HG03097 (cell line): ENCODE results near the gene BAIAP3.

Experiments used
- ATAC-seq: cut with Tn5 transposase; IDR thresholded peaks from one replicate; pipeline ENCODE4 v1.9.1; 2021; ENCODE audit not compliant: unreplicated experiment, low FRiP score

Gene BAIAP3

DNA sequence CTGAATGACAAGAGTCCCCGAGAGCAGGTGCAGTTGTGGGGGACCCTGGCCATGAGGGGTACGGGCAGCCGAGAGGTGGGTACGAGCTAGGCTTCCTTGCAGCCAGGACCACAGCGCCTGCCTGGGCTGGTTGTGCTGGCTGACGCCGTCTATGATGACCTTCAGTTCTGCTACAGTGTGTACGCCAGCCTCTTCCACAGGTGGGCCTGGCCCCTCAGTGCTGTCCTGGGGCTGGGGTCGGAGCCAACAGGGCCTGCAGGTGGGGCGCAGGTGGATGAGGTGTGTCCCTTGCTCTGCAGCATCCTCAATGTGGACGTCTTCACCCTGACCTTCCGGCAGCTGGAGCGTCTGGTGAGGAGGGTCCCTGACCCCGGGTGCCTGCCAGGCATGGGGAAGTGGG lies 11.1 kb downstream of the BAIAP3 start:
- no peak for ATAC-seq

- no peak for ATAC-seq
Measured at GRCh38 chr16:1345087-1345486, 11.6 kb downstream of the BAIAP3 start.

- no peak for ATAC-seq
Measured at GRCh38 chr16:1345651-1346421, 12.4 kb downstream of the BAIAP3 start.

GRCh38 chr16:1346422-1347285 lies 13.2 kb downstream of the BAIAP3 start:
- no peak for ATAC-seq

- ATAC-seq, result no peak
Measured at GRCh38 chr16:1347286-1347855, 13.9 kb downstream of the BAIAP3 start.

DNA sequence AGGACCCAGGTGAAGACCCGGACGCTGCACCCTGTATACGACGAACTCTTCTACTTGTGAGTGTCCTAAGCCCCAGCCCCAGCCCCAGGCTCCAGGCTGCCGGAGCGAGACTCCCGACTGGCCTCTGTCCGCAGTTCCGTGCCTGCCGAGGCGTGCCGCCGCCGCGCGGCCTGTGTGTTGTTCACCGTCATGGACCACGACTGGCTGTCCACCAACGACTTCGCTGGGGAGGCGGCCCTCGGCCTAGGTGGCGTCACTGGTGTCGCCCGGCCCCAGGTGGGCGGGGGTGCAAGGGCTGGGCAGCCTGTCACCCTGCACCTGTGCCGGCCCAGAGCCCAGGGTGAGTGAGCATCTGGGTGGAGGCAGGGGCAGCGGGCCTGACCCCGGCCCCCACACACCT lies 14.5 kb downstream of the BAIAP3 start:
- ATAC-seq, result no peak

DNA sequence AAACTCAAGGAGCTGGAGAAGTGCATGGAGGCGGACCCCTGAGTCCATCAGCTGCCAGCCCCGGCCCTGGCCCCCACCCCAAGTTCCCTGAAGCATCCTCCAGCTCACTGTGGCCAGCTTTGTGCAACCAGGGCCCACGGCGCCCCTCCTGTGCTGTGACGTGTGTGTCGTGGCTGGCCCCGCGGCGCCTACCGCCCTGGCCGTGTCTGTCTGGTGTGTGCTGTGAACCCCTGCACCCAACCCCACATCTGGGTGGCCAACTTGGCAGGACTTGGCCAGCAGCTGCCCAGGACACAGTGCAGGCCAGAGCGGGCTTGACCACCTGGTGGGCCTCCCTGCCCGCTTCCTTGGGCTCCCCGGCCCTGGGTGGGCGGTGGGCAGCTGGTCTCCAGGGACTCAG lies 15.0 kb downstream of the BAIAP3 start:
- ATAC-seq, result no peak

GRCh38 chr16:1348926-1349325 lies 15.5 kb downstream of the BAIAP3 start:
- no peak for ATAC-seq

DNA sequence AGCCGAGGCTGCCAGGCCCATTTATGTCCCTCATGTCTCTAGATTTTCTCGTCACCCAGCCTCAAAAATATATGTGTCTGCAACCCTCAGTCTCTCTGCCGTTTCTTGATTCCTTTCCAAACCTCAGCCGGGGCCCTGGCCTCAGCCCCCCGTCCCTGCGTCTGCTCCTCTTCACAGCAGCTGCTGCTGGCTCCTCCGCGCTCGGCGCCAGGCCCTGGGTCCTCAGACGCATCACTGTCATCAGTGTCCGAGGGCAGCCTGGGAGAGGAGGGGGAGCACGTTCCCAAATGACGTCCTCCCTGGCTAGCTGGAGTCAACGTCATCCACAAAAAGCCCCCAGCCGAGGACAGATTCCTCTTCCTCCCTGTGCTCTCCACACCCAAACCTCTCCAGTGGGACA lies 15.9 kb downstream of the BAIAP3 start:
- ATAC-seq, result no peak

GRCh38 chr16:1349951-1350350 lies 16.5 kb downstream of the BAIAP3 start:
- ATAC-seq, result no peak

DNA sequence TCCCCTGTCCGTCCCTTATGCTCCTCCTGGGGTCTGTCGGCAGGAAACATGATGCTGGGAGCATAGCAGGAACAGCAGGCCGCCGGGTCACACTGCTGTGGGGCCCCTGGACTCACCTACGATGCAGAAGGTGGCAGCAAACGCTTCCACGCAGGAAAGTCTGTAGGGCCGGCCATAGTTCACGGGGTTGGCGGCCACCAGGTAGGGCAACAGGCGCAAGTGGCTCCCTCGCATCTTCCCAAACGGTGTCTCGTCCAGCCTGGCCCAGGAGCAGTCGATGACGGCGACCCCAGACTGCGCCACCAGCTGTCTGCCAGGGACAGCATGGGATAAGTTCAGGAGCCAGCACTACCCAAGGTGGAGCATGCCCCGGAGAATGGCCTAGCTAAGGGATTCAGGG lies 17.2 kb downstream of the BAIAP3 start:
- no peak for ATAC-seq

DNA sequence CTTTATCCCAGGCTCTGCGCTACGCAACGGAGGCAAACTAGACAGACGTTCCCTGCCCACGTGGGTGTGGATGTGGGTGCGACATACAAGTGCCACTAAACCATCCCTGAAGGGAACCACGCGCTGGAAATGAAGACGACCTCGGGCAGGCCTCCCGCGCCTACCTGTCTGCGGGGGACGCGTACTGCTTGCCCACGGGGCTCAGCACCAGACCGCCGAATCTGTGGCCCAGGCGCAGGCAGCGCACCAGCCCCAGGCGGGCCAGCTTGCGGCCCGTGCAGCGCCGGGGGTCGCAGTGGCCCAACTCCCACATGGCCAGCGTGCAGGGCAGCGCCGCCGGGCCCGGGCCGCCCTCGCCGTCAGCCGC lies 17.8 kb downstream of the BAIAP3 start:
- ATAC-seq, result peak; percentile 7

GRCh38 chr16:1351582-1352362 lies 18.3 kb downstream of the BAIAP3 start, which contains the start of the genes GNPTG and TSR3:
Gene GNPTG, plus strand, starts transcription at chr16:1351931. Its CDS starts 35 bp downstream, at chr16:1351966.
Gene TSR3, minus strand, starts transcription at chr16:1351878. Its CDS starts 74 bp downstream, at chr16:1351804.
- ATAC-seq, result peak; percentile 50

GRCh38 chr16:1354815-1355540 lies 21.5 kb downstream of the BAIAP3 start:
- ATAC-seq, result no peak

GRCh38 chr16:1355591-1355990 lies 22.1 kb downstream of the BAIAP3 start:
- ATAC-seq, result no peak

DNA sequence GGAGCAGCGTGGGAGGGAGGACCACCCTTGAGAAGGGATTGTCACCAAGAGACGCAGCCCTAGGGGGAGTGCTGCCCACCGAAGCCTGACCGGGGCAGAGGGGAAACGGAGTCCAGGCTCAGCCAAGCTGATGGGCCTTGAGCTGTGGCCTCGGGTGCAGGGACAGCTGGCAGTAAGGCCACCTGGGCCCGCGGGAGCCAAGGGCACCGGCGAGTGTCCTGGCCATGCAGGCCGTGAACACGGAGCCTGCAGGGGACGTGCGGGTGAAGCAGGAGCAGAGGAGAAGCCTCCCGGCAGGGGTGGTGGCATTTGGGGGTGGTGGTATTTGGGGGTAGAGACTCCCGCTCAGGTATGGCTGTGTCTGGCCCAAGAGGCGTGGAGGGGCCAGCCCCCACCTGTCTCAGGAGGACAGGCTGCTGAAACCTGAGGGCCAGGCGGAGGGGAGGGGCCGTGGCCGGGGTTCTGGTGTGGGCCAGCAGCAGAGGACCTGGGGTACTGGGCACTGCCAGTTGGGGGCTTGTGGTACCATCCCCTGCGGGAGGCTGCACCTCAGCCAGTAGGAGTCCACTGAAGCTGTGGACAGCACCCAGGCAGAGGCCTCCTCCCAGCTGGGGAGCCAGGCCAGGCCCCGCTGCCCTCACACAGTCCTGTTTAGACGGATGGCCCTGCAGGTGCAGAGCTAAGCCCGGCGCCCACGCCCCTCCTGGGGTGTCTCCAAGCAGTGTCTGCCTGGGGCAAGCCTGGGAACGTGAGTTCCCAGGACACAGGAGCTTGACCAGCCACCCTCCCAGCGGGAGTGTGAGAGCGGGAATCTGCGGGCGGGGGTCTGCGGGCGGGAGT lies 22.8 kb downstream of the BAIAP3 start:
- no peak for ATAC-seq

DNA sequence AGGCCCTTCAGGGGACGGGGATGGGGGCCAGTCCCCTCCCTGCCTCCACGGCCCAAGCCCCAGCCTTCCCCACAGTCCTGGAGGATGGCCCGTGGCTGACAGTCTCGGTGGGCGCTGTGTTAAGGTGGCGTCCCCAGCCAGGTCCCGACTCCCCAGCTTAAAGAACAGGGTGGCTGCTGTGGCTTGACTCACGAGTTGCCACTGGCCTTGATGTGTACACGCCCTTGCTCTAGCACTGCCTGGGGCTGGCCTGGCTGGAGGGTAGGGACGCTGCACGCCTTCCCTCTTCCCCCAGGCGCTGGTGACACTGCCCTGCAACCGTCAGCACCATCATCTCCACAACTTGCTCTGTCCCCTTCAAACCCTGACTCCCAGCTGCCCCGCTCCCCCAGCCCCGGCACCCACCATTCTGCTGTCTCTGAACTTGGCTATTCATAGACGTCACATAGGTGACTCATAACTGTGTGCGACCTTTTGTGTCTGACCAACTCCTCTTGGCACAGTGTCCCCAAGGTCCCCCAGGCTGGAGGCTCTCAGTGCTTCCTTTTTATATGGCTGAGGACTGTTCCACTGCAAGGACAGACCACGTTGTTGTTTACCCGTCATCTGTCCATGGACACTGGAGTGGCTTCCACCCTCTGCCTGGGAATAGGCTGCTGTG lies 24.6 kb downstream of the BAIAP3 start:
- ATAC-seq, result no peak

DNA sequence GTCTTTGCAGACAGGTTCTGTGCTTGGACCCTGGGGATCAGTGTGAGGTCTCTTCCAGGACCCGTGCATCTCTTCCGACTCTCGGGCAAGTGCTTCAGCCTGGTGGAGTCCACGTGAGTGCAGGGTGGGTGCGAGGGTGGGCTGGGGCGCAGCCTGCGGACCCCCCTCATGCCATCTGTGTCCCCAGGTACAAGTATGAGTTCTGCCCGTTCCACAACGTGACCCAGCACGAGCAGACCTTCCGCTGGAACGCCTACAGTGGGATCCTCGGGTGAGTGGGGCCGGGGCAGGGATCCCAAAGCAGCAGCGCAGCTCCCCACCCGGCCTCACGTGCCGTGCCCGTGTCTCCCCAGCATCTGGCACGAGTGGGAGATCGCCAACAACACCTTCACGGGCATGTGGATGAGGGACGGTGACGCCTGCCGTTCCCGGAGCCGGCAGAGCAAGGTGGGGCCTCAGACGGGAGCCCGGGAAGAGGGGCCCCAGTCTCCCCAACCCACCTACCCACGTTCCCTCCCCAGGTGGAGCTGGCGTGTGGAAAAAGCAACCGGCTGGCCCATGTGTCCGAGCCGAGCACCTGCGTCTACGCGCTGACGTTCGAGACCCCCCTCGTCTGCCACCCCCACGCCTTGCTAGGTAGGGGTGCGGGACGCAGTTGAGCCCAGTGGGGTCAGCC lies 28.4 kb downstream of the BAIAP3 start:
- no peak for ATAC-seq
